Adrenal gland (tissue), 12 donors: Measurements from ENCODE around the gene NXPH3. TPM values are rescaled to one million over a fixed set of nuclear protein-coding genes. Genes with fewer than 3 reads are reported as not detected.

ENCODE experiments used
- DNase-seq, 7 donors: peaks; one replicate each; pipeline ENCODE4 v3.0.0-alpha.2; 2019 to 2020
- H3K27ac ChIP-seq, 5 donors: fragments of 200-600 bp; sonication (generic) in 4 of 5; 1 replicate in 3 of 5; 2 replicates in 2 of 5; pipeline versions ENCODE4 v1.5.1 to v1.8.0; 2016 to 2020; ENCODE audit warnings: mild to moderate bottlenecking in 1 of 5
- H3K27me3 ChIP-seq: fragments of 200-600 bp; 2 replicates; pipeline ENCODE4 v1.8.0; 2021
- H3K36me3 ChIP-seq, 2 donors: fragments of 200-600 bp; replicated peaks in 1 of 2; 1 replicate in 1 of 2; 2 replicates in 1 of 2; pipeline versions ENCODE4 v1.5.1 to v1.8.0; 2018 to 2022
- H3K4me1 ChIP-seq, 2 donors: fragments of 200-600 bp; replicated peaks in 1 of 2; 1 replicate in 1 of 2; 2 replicates in 1 of 2; pipeline versions ENCODE4 v1.5.1 to v1.8.0; 2018 to 2021
- H3K4me3 ChIP-seq, 4 donors: fragments of 200-600 bp; sonication (generic) in 3 of 4; one replicate each; pipeline ENCODE4 v1.5.1; 2016 to 2018
- H3K9me3 ChIP-seq, 3 donors: fragments of 200-600 bp; sonication (generic) in 1 of 3; replicated peaks in 1 of 3; 1 replicate in 2 of 3; 2 replicates in 1 of 3; pipeline versions ENCODE4 v1.5.1 to v1.8.0; 2016 to 2021
- POLR2A ChIP-seq, 2 donors: fragments of 450-650 bp; IDR thresholded peaks; one replicate each; pipeline ENCODE4 v1.6.1; 2017; ENCODE audit warnings: antibody characterized with exemption in 2 of 2, mild to moderate bottlenecking in 2 of 2, moderate library complexity in 1 of 2
- WGBS, 4 donors: extraction: QIAGEN DNeasy Blood & Tissue Kit in 2 of 4; methylation state at CpG; one replicate each; pipeline versions ENCODE4 v1.1.5 to v1.1.7; 2013 to 2017; 5-methylcytosine and 5-hydroxymethylcytosine counted together
- intact Hi-C, 2 donors: fragments of 100-400 bp; cut with DNase I; formaldehyde crosslinking; loops; one replicate each; pipeline versions ENCODE4 v1.14.1 to v1.15.0; 2022 to 2023
- polyA plus RNA-seq, 3 donors: library from polyadenylated mRNA; stranded (reverse); fragments of 200-250 nt in 2 of 3; fragments of 350-450 nt in 1 of 3; fragmentation: Illumina TruSeq in 1 of 3; extraction: RNeasy Lipid Tissue Mini Kit (QIAGEN cat#74804) in 1 of 3; gene quantifications; one replicate each; pipeline ENCODE4 v1.2.3, GENCODE V29; 2013 to 2014
- total RNA-seq, 9 donors: library from RNA; depleted of rRNA in 4 of 9; stranded (reverse); fragments of >200 nt in 4 of 9; fragments of 120-200 nt in 1 of 9; fragmentation: NEBNext Ultra II Directional in 1 of 9; extraction: Animal tissue kit (Norgen Biotek cat#: 25700) in 1 of 9; gene quantifications; one replicate each; pipeline versions ENCODE4 v1.1.0 to v1.2.4, GENCODE V29; 2013 to 2023
- TF ChIP-seq, protein P1 (sequence below), 6 experiments: fragments of 450-650 bp in 4 of 6; fragments of 200-600 bp in 2 of 6; sonication (generic) in 1 of 6; IDR thresholded peaks; 1 replicate in 5 of 6; 2 replicates in 1 of 6; pipeline versions ENCODE4 v1.5.1 to v1.8.0; 2016 to 2021; ENCODE audit warnings: antibody characterized with exemption in 6 of 6, mild to moderate bottlenecking in 2 of 6, moderate library complexity in 1 of 6
- donor health status: healthy with polysubstance abuse.
- donor health status: Bipolar disorder and iron deficiency.
- donor health status: DM: yes; HTN: yes; CAD: no.
- donor health status: DM: no; HTN: no; CAD: no.
- donor health status: DM: no; HTN: no; CAD: no.
- donor health status: DM: yes; HTN: yes; CAD: no.

NXPH3 gene
- total and polyA plus RNA-seq, 12 donors, result 0.30 to 6.1 (median 1.2) TPM

- Histone ChIP-seq H3K27ac (no peak overlapping the region), H3K4me3 (no peak overlapping the region), H3K9me3 (no peaks in the 10 kb centered on the region), H3K4me1 (peaks cover 0 to 46% of the 10 kb centered on the region in 2 donors), H3K36me3 (peaks cover 0 to 50% of the 10 kb centered on the region in 2 donors), H3K27me3 (no peaks in the 10 kb centered on the region)
- TF ChIP-seq, protein P1, sequence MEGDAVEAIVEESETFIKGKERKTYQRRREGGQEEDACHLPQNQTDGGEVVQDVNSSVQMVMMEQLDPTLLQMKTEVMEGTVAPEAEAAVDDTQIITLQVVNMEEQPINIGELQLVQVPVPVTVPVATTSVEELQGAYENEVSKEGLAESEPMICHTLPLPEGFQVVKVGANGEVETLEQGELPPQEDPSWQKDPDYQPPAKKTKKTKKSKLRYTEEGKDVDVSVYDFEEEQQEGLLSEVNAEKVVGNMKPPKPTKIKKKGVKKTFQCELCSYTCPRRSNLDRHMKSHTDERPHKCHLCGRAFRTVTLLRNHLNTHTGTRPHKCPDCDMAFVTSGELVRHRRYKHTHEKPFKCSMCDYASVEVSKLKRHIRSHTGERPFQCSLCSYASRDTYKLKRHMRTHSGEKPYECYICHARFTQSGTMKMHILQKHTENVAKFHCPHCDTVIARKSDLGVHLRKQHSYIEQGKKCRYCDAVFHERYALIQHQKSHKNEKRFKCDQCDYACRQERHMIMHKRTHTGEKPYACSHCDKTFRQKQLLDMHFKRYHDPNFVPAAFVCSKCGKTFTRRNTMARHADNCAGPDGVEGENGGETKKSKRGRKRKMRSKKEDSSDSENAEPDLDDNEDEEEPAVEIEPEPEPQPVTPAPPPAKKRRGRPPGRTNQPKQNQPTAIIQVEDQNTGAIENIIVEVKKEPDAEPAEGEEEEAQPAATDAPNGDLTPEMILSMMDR (IDR thresholded peaks at IDR 0.05), result no peak
- no peak for TF ChIP-seq POLR2A (IDR thresholded peaks at IDR 0.05)
- DNase-seq, result no peak
- intact Hi-C loops, result no loop called here
- WGBS, 4 donors, result 94 to 98% (median 96%) methylated on average over 3 of the region's 3 CpGs
Measured at GRCh38 chr17:49598918-49599317, 23.2 kb downstream of the NXPH3 start.

DNA sequence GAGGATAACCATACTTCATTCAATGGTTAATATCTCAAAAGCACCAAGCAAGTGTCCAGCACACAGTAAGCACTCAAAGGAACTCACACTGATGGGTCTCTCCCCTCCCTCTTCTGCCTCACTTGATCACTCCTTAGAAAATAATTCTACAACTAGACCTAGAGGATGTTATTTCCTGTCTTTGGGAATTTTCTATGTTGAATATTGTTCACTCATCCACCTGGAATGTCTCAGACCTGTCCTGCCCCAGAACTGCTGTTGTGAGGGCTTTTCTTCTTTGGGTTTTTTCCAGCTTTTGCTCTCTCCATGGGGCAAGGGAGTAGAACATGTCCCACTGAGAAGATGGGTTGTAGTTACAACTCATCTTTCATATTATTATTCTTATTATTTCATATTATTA lies 25.3 kb downstream of the NXPH3 start:
- Histone ChIP-seq H3K27ac (no peak overlapping the region), H3K36me3 (peaks cover 0 to 68% of the 10 kb centered on the region in 2 donors), H3K9me3 (no peaks in the 10 kb centered on the region), H3K4me3 (no peak overlapping the region), H3K4me1 (peaks cover 0 to 43% of the 10 kb centered on the region in 2 donors), H3K27me3 (no peaks in the 10 kb centered on the region)
- TF ChIP-seq, protein P1 (IDR thresholded peaks at IDR 0.05), result no peak
- no peak for TF ChIP-seq POLR2A (IDR thresholded peaks at IDR 0.05)
- intact Hi-C loops, result no loop called here
- DNase-seq, result no peak

DNA sequence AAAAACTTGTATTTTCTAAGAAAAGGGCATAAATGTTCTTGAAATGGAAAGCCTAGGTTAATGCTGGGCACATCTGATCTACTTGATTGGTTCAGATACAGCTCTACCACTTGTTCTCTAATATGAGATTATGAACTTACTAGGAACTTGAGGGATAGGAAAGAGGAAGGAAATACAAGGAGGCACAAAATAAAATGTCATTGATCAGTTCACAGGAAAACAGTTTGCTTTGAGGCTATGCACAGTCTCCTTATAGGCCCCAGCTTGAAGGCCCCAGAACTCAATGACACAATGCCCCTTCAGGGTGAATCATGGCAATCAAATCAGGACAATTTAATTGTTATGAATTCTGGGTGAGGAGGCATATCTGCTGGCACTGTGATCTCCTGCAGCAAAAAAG lies 27.1 kb downstream of the NXPH3 start:
- no peak for DNase-seq
- intact Hi-C loops, result no loop called here
- Histone ChIP-seq H3K9me3 (no peaks in the 10 kb centered on the region), H3K4me3 (no peak overlapping the region), H3K4me1 (peaks cover 0 to 29% of the 10 kb centered on the region in 2 donors), H3K27me3 (no peaks in the 10 kb centered on the region), H3K36me3 (peaks cover 0 to 76% of the 10 kb centered on the region in 2 donors), H3K27ac (peak overlapping the region in 2 of 5 donors; percentile 8 to 40)
- TF ChIP-seq POLR2A (IDR thresholded peaks at IDR 0.05), result no peak
- TF ChIP-seq, protein P1 (IDR thresholded peaks at IDR 0.05), result no peak

DNA sequence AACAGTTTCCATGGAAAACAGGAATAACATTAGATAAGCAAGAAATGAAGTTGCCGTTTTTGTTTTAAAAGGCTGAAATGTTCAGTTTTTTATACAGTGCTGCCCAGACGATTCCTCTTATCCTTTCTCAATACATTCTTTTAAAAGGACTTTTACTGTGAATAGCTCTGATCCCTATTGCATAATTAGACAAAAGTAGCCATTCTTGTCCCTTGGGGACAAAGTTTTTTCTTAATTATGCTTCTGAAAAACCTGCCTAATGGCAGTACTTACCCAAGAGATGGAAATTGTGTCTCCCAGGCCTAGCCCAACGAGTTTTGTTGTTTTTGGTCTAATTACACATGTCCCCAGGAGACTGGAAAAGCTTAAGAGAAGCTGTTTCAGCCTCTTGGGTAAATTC lies 27.6 kb downstream of the NXPH3 start:
- H3K27me3 ChIP-seq, result no peaks in the 10 kb centered on the region
- H3K9me3 ChIP-seq, result no peaks in the 10 kb centered on the region
- intact Hi-C loops, result no loop called here
- 57 to 68% (median 61%) methylated on average over 3 of the region's 3 CpGs for WGBS, 4 donors
- no peak overlapping the region for H3K4me3 ChIP-seq
- H3K36me3 ChIP-seq, result peaks cover 0 to 80% of the 10 kb centered on the region in 2 donors
- H3K27ac ChIP-seq, result peak overlapping the region in 2 of 5 donors; percentile 19 to 40
- no peak for TF ChIP-seq POLR2A (IDR thresholded peaks at IDR 0.05)
- TF ChIP-seq, protein P1 (IDR thresholded peaks at IDR 0.05), result no peak
- H3K4me1 ChIP-seq, result peaks cover 0 to 25% of the 10 kb centered on the region in 2 donors
- DNase-seq, result no peak
